ENCODE results near the gene ZNF385B. TPM values are rescaled to one million over a fixed set of nuclear protein-coding genes. Genes with fewer than 3 reads are reported as not detected.

ZNF385B gene
- total and polyA plus RNA-seq, 2 donors (not counting 1 experiment from before 2014, with no cell fraction given) = not detected

GRCh38 chr2:179429597-179429996 lies 431.8 kb downstream of the ZNF385B start:
- intact Hi-C loops (cut with micrococcal nuclease) = no loop called here
- Histone ChIP-seq H3K27me3 (replicated peaks in 1 of 4; ENCODE audit: control extremely low read depth in 1 of 4, control insufficient read depth in 3 of 4, insufficient read depth in 4 of 4, low read length in 3 of 4) (peaks cover 0 to 7% (median 1%) of the 10 kb centered on the region in 4 experiments), H3K9ac (ENCODE audit: low read length) (no peak overlapping the region), H3K4me1 (ENCODE audit: control insufficient read depth in 2 of 2, insufficient read depth in 2 of 2, low read length in 2 of 2) (no peaks in the 10 kb centered on the region), H3K79me2 (ENCODE audit: control insufficient read depth, insufficient read depth, low read length) (no peaks in the 10 kb centered on the region), H3K4me3 (ENCODE audit: control extremely low read depth in 1 of 5, extremely low read depth in 1 of 5, insufficient read depth in 1 of 5, low read depth in 2 of 5, low read length in 4 of 5) (no peak overlapping the region), H3K36me3 (replicated peaks in 1 of 2; ENCODE audit: control extremely low read depth in 1 of 2, control insufficient read depth in 1 of 2, extremely low read depth in 1 of 2, insufficient read depth in 2 of 2, low read length in 1 of 2) (no peaks in the 10 kb centered on the region), H4K20me1 (ENCODE audit: control insufficient read depth, insufficient read depth, low read length, poor library complexity, severe bottlenecking) (no peaks in the 10 kb centered on the region), H2AFZ (ENCODE audit: insufficient read depth, low read depth, low read length, poor library complexity, severe bottlenecking) (no peak overlapping the region), H3K4me2 (replicated peaks; ENCODE audit: low read depth, low read length, poor library complexity, severe bottlenecking) (no peak overlapping the region), H3K9me3 (ENCODE audit: control extremely low read depth in 1 of 3, control insufficient read depth in 2 of 3, insufficient read depth in 1 of 3, low read length in 2 of 3) (peaks cover 0 to 1% (median 0%) of the 10 kb centered on the region in 3 donors), H3K27ac (ENCODE audit: low read length in 2 of 2) (no peak overlapping the region)
- H3K4me1 Mint-ChIP-seq = no peaks in the 10 kb centered on the region
- no peaks in the 10 kb centered on the region for H3K9me3 Mint-ChIP-seq (ENCODE audit: insufficient read depth)
- no CpG with 5 or more reads among the region's 2 CpGs for WGBS (ENCODE audit: insufficient coverage)
- H3K27ac Mint-ChIP-seq = no peak overlapping the region
- CTCF ChIA-PET = interaction anchor here (0.6 to 1.8 kb wide), 2 partner anchors 10 to 11 kb away, joined by 3 to 4 read pairs; no protein-coding TSS in a partner anchor
- H3K4me3 Mint-ChIP-seq = no peak overlapping the region
- ATAC-seq (ENCODE audit: low read depth) (no peak), DNase-seq (no peak)
- no peak for TF ChIP-seq EZH2 (IDR thresholded peaks at IDR 0.05; ENCODE audit: borderline replicate concordance, insufficient read depth, low read depth, low read length, poor library complexity, severe bottlenecking)
- no peak for TF ChIP-seq CTCF (IDR thresholded peaks at IDR 0.05)
- POLR2A ChIA-PET = no interaction called here
- H3K27me3 Mint-ChIP-seq = peaks cover 26% of the 10 kb centered on the region

GRCh38 chr2:179429060-179429471 lies 432.3 kb downstream of the ZNF385B start:
- Histone ChIP-seq H2AFZ (ENCODE audit: insufficient read depth, low read depth, low read length, poor library complexity, severe bottlenecking) (no peak overlapping the region), H3K9ac (ENCODE audit: low read length) (no peak overlapping the region), H3K79me2 (ENCODE audit: control insufficient read depth, insufficient read depth, low read length) (no peaks in the 10 kb centered on the region), H3K4me2 (replicated peaks; ENCODE audit: low read depth, low read length, poor library complexity, severe bottlenecking) (no peak overlapping the region), H3K36me3 (replicated peaks in 1 of 2; ENCODE audit: control extremely low read depth in 1 of 2, control insufficient read depth in 1 of 2, extremely low read depth in 1 of 2, insufficient read depth in 2 of 2, low read length in 1 of 2) (no peaks in the 10 kb centered on the region), H3K4me3 (ENCODE audit: control extremely low read depth in 1 of 5, extremely low read depth in 1 of 5, insufficient read depth in 1 of 5, low read depth in 2 of 5, low read length in 4 of 5) (no peak overlapping the region), H3K27ac (ENCODE audit: low read length in 2 of 2) (no peak overlapping the region), H4K20me1 (ENCODE audit: control insufficient read depth, insufficient read depth, low read length, poor library complexity, severe bottlenecking) (no peaks in the 10 kb centered on the region), H3K4me1 (ENCODE audit: control insufficient read depth in 2 of 2, insufficient read depth in 2 of 2, low read length in 2 of 2) (no peaks in the 10 kb centered on the region), H3K27me3 (replicated peaks in 1 of 4; ENCODE audit: control extremely low read depth in 1 of 4, control insufficient read depth in 3 of 4, insufficient read depth in 4 of 4, low read length in 3 of 4) (peaks cover 0 to 7% (median 1%) of the 10 kb centered on the region in 4 experiments), H3K9me3 (ENCODE audit: control extremely low read depth in 1 of 3, control insufficient read depth in 2 of 3, insufficient read depth in 1 of 3, low read length in 2 of 3) (peaks cover 0 to 1% (median 0%) of the 10 kb centered on the region in 3 donors)
- POLR2A ChIA-PET = no interaction called here
- 71% methylated on average over 8 of the region's 11 CpGs for WGBS (ENCODE audit: insufficient coverage)
- no peak overlapping the region for H3K27ac Mint-ChIP-seq
- DNase-seq = no peak
- H3K27me3 Mint-ChIP-seq = peaks cover 26% of the 10 kb centered on the region
- intact Hi-C loops (cut with micrococcal nuclease) = no loop called here
- no peaks in the 10 kb centered on the region for H3K4me1 Mint-ChIP-seq
- CTCF ChIA-PET = interaction anchor here (0.6 kb wide), 1 partner anchor 12 kb away, joined by 3 read pairs; no protein-coding TSS in a partner anchor
- ATAC-seq (ENCODE audit: low read depth) = no peak
- TF ChIP-seq CTCF (IDR thresholded peaks at IDR 0.05) (no peak), EZH2 (IDR thresholded peaks at IDR 0.05; ENCODE audit: borderline replicate concordance, insufficient read depth, low read depth, low read length, poor library complexity, severe bottlenecking) (no peak)
- H3K9me3 Mint-ChIP-seq (ENCODE audit: insufficient read depth) = no peaks in the 10 kb centered on the region
- H3K4me3 Mint-ChIP-seq = no peak overlapping the region

All from B cell (primary cell).